Pulmonary artery endothelial cell (primary cell): ENCODE data around the gene FGD2. TPM values are rescaled to one million over a fixed set of nuclear protein-coding genes. Genes with fewer than 3 reads are reported as not detected.

Experiments
- DNase-seq: peaks from one replicate; pipeline ENCODE4 v3.0.0-alpha.2; 2011; ENCODE audit warnings: low read depth, low spot score
- total RNA-seq: library from RNA; depleted of rRNA; stranded (reverse); fragments of >200 nt; gene quantifications from 2 replicates; pipeline ENCODE4 v1.2.3, GENCODE V29; 2014

Gene FGD2
- total RNA-seq, 1 donor from 2014 or later: not detected

DNA sequence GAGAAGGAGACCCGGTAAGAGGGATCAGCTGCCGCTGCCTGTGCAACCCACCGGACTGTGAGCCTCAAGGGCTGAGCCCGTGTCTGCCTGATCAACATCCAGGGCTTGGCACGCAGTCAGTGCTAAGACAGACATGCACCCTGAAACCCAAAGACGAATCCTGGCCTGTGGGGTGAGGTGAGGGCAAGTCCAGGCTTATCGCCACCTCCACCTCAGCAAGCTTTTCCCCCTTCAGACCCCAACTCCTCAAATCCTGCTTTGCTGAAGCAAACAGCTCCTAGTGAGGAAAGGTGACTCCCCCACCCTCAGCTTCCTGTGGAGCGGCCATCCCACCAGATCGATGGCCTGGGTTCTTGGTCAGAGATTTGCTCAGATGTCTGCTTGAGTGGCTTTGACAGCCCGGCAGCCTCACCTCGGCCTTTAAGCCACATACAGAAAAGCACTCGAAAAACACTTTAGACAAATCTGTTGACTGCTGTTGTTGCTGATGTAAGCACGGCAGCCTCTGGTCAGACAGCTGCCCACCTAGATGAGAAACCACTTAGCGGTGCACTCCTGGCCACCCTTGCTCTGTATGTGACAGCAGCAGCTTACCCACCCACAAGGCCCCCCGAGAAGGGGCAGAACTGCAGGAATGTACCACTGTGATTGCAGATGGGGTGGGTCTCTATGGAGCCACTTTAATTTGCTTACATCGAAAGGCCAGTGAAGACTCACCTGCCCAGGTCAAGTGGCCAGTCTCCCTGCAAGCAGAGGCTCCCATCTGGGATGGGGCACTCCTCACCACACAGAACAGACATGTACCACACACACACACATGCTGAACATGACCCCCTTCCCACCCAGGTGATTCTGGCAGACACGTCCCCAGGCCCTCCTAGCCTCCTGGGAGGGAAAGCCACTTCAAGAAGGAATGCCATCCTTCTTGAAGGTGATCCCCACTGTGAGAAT, 34.3 kb upstream of the FGD2 start:
- no peak for DNase-seq

DNA sequence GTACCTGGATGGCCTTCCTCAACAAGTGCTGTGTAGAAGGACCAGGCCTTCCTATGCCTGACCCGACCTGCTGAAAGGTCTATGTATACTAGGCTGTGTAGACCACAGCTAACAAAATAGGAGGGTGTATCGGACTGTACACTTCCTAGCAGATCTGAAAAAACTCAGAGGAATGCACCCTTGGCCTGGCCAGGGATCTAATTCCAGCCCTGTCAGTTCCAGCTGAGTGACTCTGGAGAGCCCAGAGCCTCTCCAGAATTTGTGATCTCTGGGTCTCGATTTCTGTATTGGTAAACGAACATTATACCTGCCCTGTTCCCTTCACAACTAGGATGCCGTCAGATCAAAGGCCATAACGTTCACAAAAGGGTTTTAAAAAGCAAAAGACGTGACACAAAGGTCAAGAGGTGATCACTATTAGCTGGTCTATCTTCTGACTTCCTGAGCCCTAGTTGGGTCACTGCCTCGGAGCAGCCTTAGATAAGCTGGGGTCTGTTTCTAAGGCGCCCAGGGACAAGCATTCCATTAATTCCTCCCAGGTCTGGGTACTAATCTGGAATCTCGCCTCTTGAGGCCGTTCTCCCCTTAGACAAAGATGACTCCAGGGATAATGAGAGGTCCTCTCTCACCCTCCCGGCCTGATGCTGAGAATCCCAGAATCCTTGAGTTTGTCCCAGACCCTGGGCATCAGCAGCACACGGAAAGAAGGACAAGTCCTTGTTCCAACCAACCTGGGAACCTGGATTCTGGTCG, 33.4 kb upstream of the FGD2 start:
- no peak for DNase-seq

DNA sequence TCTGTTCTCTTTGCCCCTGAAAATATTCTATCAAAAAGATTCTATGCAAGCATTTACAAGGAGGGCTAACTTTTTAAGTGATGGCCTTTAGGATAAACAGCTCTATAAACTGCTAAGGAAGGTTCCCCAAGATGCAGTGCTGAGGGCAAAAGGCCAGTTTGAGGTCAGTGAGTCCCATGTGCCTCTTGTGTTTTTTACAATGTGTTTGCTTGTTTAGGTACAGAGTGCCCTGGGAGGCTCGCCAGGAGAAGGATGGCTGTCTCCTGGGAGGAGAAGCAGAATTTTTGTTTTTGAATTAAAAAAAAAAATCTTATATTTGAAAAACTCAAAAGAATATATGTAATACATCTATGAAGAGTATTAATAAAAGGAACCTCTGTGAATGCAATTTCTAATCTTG, 32.3 kb upstream of the FGD2 start:
- DNase-seq: no peak

DNA sequence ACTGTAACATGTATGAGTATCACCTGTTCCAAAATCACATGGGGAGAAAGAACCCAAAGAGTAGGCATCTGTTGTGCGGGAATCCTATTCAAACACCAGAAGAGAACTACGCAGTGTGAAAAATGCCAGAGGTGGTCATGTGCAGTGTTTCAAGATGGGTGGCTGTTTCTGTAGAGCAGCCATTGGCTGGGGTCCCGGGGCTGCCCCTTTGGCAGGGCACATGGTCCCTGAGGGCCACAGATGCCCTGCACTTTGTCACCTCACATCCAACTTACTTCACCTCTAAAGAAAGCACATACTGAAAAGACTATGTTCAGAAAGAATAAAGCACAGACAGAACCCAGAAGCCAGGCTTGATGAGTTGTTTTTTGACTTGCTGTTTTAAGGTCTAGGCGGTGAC, 31.8 kb upstream of the FGD2 start:
- no peak for DNase-seq

DNA sequence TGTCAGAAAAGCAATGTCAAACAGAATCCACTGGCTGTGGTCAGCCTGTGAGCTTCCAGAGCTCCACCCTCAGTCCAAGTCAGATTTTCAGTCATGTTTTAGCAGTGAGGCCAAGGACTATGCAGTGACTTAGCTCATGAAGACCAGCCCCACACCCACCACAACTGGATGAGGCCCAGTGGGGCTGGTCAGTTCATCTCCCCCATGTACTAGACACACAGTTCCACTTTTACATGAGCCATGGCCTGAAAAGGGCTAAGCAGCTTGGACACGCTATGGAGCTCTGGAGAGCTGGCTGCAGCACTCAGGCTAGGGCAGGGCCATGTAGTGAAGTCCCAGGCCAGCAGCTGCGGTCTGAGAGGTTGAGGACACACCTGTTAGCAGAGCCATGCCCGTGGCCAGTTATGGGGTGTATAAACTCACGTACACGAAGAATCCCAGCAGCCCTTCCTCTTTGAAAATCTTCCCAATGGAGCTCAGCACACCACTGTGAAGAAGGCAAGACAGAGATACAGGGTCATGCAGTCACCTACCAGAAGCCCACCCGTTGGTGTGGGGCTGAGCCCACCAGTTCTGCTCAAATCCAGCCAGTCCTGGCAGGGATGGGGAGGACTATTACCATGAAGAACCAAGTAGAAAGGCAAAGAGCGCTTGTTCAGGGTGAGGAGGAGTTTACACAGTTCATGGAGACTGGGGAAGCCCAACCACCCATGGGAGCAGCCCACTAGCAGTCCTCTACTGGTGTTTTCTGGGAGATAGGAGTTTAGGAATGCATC, 30.0 kb upstream of the FGD2 start:
- no peak for DNase-seq

DNA sequence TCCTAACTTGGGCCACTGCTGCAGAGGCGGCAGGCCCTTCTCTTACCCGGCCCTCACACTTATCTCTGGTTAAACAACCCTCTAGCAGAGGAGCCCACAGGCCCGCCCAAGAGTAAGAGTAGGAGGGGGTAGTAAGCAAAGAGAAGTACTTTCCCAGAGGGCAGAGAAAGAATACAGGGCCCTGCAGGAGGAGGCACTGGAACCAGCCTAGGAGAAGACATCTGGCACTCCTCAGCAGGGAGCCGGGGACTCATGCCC, 29.5 kb upstream of the FGD2 start:
- DNase-seq: no peak

DNA sequence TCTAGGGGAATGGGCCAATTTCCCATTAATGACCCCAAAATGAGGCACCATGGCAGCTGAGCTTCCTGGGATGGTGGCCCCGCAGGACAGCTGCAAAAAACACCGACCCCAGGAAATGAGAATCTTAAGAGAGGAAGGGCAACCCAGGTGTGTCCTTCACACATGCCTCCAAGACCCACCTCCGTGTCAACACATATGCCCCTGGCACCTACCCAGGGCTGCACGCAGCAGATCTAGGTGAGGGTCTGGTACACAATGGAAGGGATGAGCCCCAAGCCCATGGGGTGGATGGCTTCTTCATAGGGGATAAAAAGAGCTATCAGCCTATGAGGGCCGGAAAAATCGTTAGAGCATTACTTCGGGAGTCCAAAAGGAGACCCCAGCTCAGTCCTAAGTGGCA, 28.9 kb upstream of the FGD2 start:
- no peak for DNase-seq

DNA sequence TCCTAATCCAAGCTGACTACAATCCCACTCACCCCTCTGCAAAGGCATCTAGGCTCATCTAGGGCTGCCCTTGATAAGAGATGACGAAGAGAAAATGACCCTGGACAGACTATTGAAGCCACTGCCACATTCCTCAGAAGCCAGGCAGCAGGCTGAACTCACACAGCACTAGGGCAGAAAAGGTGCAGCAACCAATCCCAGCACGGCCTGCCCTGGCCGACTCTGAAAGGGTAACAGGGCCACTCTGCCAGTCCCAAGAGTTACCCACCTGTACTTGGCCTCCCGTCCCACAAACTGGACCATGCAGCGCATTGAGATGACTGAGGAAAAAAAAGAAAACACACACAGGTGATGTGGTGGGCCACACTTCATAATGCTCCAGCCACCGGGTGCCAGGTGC, 28.5 kb upstream of the FGD2 start:
- no peak for DNase-seq

DNA sequence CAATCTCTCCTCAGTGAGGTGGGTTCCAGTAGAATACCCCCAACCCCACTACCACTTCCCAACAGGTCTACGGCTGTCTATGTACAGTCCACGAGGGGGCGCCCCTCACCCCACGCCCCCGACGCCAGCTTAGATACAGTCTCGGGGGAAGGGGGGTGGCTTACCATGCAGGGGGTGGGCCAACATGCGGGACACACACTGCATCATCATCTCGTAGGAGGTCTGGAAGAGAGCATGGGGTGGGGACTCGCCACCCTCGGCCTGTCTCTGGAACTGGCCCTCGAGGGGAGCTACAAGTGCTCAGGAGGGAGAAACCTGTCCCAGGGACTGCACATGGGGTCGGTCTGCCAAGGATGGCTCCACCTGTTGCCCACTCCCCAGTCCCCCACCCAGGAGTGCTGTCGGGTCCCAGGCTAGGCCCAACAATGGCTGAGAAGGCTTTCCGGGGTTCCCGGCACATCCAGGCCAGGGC, 27.9 kb upstream of the FGD2 start:
- DNase-seq: no peak

DNA sequence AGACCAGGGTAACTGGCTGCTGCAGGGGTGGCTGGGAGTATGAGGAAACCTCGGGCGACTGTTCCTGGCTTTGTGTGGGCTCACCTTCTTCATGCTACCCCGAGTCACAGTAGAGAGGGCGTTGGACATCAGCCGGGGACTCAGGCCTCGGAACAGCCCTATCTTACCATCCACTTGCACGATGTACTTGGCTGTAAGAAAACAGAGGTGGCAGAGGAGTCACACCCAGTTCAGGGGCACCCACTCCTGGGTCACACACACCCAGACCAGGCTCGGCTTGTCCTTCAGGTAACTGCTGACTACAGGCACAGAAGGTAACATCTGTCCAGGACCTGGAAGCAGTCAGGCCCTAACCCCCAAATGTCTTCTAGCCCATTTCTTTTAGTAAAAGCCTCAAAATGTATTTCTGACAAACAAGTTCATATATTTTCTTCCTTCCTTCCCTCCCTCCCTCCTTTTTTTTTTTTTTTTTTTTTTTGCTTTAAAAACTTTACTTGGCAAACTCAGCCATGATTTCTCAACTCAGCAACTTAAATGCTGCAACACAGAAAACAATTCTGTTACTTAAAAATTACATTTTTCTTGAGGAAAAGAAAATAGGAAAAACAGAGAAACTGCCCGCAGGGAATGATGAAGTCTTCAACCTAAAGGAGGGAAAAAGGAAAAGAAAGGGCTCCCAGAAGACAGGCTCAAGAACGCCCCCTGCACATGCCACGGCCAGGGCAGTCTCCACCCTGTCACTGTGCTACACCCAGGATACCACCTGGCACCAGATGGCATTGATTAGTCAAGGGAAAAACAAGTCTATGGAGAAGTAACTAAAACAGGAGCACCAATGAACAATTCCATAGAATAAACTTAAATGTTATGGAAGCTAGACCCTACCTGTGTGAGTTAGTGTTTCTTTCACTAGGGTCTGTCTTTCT, 26.8 kb upstream of the FGD2 start:
- DNase-seq: no peak

DNA sequence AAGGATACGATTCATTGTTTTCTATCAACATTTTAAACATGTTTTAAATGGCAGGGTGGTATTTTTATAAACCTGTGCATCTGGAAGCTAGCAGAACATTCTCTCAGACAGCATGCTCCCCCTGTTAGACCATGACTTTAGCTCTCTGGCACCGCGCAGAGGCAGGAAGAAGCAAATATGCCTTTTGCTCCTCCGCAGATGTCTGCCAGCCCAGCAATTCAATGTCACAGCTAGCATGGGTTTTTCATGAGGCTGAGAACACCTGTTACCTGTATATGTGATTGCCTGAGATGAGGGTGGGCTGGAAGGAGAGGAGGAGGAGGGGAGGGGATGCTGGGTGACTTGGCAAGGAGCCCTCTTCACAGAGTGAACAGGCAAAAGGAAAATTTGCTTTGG, 26.1 kb upstream of the FGD2 start:
- DNase-seq: no peak

DNA sequence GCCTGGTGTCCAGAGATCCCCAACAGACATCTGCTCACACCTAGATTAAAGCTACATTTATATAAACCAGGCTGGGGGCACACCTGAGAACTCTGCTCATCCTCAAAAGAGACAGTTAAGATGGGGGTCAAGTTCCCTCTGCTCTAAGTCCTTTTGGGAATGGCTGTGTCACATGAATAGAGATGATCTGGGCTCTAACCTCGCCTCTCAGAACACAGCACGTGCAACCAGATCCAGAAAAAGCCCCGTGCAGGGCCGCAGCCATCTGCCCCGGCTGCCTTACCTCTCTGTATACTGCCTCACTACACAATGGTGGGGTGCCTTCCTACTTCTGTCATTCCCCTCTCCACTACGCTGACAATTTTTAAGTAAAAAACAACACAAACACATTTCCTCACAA, 25.3 kb upstream of the FGD2 start:
- no peak for DNase-seq

DNA sequence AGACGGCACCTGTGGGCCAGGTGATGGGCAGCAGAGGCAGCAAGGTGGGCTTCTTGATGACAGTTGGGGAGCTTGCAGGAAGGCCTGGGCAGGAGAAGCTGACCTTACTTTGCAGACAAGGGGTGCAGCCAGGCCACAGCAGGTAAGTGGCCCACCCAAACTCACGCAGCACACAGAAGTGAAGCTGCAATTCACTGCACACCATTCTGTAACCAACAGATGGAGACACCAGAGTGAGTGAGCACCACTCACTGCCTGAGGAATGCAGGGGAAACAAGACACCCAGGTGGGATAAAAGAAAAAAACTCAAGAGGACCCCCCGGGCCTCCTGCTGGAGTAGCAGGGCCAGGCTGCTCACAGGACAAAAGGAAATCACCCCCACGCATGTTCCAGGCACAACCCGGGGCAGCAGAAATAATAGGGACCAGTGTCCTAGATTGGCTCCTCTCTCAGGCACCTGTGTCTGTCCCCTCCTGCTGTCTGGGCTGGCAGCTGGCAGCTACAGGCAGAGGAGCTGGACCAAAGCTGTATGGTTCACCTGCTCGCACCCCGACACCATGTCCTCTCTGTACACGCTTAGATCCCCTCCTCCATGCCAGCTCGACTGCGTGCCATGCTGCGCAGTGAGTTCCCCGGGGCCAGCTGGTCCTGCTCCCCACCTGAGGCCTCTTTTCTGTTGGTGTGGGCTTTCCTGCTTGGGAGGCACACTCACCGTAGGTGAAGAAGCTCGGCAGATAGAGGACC, 24.4 kb upstream of the FGD2 start:
- DNase-seq: no peak

DNA sequence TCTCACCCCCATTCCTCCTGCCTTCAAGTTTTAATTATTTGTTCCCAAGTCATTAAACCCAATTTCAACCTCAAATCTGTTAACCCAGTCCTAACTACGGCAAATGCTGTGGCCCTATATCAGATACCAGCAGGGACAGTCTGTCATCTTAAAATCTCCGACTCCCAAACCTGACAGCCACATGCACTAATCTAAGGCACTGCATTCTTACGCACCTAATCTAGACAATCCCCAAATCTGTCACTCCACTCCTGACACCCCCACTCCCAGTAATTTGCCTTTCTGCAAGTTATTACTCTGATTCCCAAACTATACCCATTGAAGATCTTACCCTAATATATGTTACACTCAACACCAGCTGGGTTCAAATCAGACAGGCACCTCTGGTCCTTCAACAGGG, 21.9 kb upstream of the FGD2 start:
- no peak for DNase-seq

DNA sequence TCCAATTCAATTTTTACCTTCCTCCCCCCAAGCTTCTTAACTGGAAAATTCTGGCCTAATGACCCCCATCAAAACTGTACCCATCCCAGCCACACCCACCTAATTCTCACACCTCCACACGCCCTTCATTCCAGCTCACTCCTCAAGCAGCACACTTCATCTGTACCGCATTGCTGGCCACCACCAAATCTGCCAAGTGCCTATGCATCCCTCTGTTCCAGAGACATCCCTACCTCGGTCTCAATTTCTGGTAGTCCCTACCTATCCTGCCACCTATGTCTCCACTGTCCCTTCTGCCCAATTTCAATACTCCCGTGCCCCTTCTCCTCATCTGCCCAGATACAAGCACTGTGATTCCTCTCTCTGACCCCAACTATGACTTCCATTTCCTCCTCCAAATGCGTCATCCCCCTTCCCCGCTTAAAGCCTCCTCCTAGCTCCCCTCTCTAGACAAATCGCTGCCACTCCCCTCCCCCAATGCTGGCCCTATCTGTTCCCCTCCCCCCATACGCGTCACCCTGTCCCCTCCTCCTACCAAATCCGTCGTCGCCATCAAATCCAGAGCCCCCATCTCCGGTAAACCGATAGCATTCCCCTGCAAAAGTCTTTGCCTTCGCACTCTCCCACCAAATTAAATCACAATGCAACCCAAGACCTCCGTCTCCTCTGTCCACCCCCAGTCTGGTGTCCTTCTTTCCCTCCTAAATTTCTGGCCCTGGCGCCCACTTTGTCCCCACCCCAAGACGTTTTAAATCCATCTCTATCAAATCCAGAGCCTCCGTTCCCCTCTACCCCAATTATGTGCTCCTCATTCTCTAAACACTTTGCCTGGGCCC, 20.7 kb upstream of the FGD2 start:
- peak; percentile 36 for DNase-seq

DNA sequence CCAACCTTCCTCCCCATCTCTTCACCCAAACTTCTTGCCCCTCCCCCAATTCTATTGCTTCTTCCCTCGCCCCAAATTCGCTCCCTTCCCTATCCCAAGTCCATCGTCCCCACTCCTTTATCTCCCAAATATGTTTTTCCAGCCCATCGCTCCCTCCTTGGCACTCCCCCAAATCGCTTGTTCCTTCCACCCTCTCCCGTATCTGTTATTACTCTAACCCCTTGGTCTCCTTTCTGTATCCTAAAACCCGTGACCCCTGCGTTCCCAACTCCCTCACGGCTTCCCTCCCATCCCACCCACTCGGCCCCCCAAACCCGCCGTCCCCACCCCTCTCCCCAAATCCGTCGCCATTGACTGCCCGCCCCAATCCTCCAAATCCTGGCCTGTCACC, 20.0 kb upstream of the FGD2 start:
- no peak for DNase-seq

DNA sequence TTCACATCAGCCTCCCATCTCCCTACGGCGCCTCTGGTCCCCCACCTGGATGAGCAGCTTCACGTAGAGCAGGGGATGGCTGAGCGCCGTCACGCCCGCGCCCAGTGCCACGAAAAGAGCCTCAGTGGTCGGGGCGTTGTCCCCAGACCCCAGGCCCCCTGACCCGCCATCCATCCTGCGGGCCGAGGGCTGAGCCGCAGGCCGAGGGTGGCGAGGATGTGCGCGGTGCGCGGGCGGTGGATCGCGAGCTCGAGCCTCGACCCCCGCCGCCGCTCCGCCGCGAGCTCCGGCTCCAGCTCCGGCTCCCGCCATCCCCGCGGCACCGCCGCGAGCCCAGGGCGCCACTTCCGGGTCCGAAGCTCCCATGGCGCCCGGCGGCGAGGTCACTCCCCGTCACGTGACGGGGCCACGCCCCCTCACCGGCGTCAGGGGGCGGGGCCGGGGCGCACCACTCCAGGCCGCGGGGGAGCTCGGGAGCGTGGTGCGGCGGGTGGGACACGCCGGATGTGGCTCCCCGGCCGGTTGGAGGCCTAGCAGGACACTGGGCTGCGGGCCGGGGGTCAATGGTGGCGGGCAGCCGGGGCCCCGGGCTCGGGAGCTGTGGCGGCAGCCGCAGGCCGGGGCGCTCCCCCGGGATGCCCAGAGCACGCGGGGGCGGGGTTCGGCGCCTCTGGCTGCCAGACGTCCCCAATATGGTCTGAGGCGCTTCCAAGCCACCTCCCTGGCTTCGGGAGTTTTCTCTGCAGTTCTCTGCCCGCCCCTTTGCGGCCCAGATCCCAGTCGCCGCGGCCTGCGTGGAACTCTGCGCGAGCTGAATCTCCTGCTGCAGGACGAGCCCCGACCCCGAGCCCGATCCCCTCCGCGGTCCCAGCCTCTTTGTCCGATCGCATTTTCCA, 19.4 kb upstream of the FGD2 start, which contains the start of gene MTCH1:
Gene MTCH1 (minus strand): TSS at position 389 of the 896 bp plus-strand sequence. CDS start 23 bp downstream, at position 366.
- DNase-seq: peak; percentile 48

DNA sequence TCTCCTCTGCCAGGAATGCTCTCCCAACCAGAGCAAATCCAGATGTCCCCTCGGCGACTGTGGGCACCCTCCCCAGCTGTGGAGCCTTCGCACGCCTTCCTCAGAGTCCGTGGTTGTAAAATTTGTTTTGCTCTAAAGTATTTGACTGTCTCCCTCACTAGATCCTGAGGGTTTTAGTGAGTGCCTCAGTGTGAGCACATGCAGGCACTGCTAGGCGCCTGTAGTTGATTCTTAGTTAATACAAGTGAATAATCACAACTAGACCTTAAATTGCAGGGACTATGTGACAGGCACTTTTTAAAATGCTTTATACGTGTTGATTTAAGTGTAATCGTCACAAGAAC, 18.8 kb upstream of the FGD2 start:
- no peak for DNase-seq
